GM21529 (cell line): ENCODE measurements around the gene DENND1A.
"Not testable (repeated sequence)": the region's sequence is repeated elsewhere in the genome, so short reads cannot be mapped to it uniquely, and the experiment has no call there.

Experiments
- ATAC-seq: cut with Tn5 transposase; IDR thresholded peaks from one replicate; pipeline ENCODE4 v1.9.1; 2021; ENCODE audit not compliant: unreplicated experiment

The DENND1A gene

GRCh38 chr9:123925161-123925560, 4.8 kb downstream of the DENND1A start:
- ATAC-seq = no peak

GRCh38 chr9:123924727-123925126, 5.2 kb downstream of the DENND1A start:
- no peak for ATAC-seq

GRCh38 chr9:123923884-123924283, 6.0 kb downstream of the DENND1A start:
- no peak for ATAC-seq

GRCh38 chr9:123923377-123923776, 6.5 kb downstream of the DENND1A start:
- ATAC-seq = no peak

- no peak for ATAC-seq
Measured at GRCh38 chr9:123922911-123923310, 7.0 kb downstream of the DENND1A start.

- ATAC-seq = no peak
Measured at GRCh38 chr9:123922431-123922830, 7.5 kb downstream of the DENND1A start.

- ATAC-seq = no peak
Measured at GRCh38 chr9:123914517-123915196, 15.3 kb downstream of the DENND1A start.

- no peak for ATAC-seq
Measured at GRCh38 chr9:123912167-123912897, 17.6 kb downstream of the DENND1A start.

- ATAC-seq = no peak
Measured at GRCh38 chr9:123911024-123911423, 18.9 kb downstream of the DENND1A start.

GRCh38 chr9:123909192-123909591, 20.7 kb downstream of the DENND1A start:
- ATAC-seq = not testable (repeated sequence)

- ATAC-seq = not testable (repeated sequence)
Measured at GRCh38 chr9:123903550-123903949, 26.4 kb downstream of the DENND1A start.

GRCh38 chr9:123894822-123895221, 35.1 kb downstream of the DENND1A start:
- peak; percentile 49 for ATAC-seq

GRCh38 chr9:123893831-123894460, 36.0 kb downstream of the DENND1A start:
- ATAC-seq = no peak

- no peak for ATAC-seq
Measured at GRCh38 chr9:123893115-123893514, 36.8 kb downstream of the DENND1A start.

GRCh38 chr9:123887837-123888236, 42.1 kb downstream of the DENND1A start:
- ATAC-seq = no peak

- not testable (repeated sequence) for ATAC-seq
Measured at GRCh38 chr9:123885834-123886233, 44.1 kb downstream of the DENND1A start.

GRCh38 chr9:123883634-123884033, 46.3 kb downstream of the DENND1A start:
- no peak for ATAC-seq

GRCh38 chr9:123881604-123882003, 48.3 kb downstream of the DENND1A start:
- no peak for ATAC-seq

- ATAC-seq = no peak
Measured at GRCh38 chr9:123880420-123880819, 49.5 kb downstream of the DENND1A start.

- no peak for ATAC-seq
Measured at GRCh38 chr9:123876750-123877149, 53.2 kb downstream of the DENND1A start.

GRCh38 chr9:123872710-123873109, 57.2 kb downstream of the DENND1A start:
- ATAC-seq = no peak

GRCh38 chr9:123871781-123872180, 58.1 kb downstream of the DENND1A start:
- ATAC-seq = no peak
